ENCODE measurements around the gene KIAA0513. TPM values are rescaled to one million over a fixed set of nuclear protein-coding genes. Genes with fewer than 3 reads are reported as not detected.

The KIAA0513 gene
- total and polyA plus RNA-seq, 2 of the 13 experiments (the other 11 are each of a cell fraction or from before 2014, with no cell fraction given): 1.8 TPM

- TF ChIP-seq MBNL3 (CRISPR knock-in tag; conservative IDR thresholded peaks at IDR 0.05) (no peak; the same call in 1 of the 2 replicates), MYNN (CRISPR knock-in tag; IDR thresholded peaks at IDR 0.05; ENCODE audit: low read depth) (no peak), SPEN (CRISPR knock-in tag; IDR thresholded peaks at IDR 0.05; ENCODE audit: low read depth) (0 out of 2 replicates have a peak, but pooled peaks have one; percentile 45), ZNF296 (CRISPR knock-in tag; conservative IDR thresholded peaks at IDR 0.05) (peak; percentile 93), ZNF12 (CRISPR knock-in tag; IDR thresholded peaks at IDR 0.05) (no peak; the same call in 1 of the 2 replicates), U2AF1 (optimal IDR thresholded peaks at IDR 0.05; ENCODE audit: low read depth, low read length) (no peak), CREM (IDR thresholded peaks at IDR 0.05) (peak; percentile 11; the same call in 1 of the 2 replicates), CREM (CRISPR knock-in tag; IDR thresholded peaks at IDR 0.05) (no peak), U2AF2 (IDR thresholded peaks at IDR 0.05; ENCODE audit: low read depth, low read length) (peak; percentile 66; the same call in 1 of the 2 replicates), TCF7 (IDR thresholded peaks at IDR 0.05; ENCODE audit: low read depth) (no peak), PHB2 (IDR thresholded peaks at IDR 0.05; ENCODE audit: partially characterized antibody) (no peak), ZNF34 (CRISPR knock-in tag; IDR thresholded peaks at IDR 0.05; ENCODE audit: borderline replicate concordance) (no peak; the same call in none of the 2 replicates), HCFC1 (IDR thresholded peaks at IDR 0.05; ENCODE audit: low read depth, low read length) (no peak), CENPT (CRISPR knock-in tag; IDR thresholded peaks at IDR 0.05; ENCODE audit: low read depth) (no peak; the same call in 1 of the 2 replicates), POLR2AphosphoS2 (IDR thresholded peaks at IDR 0.05; ENCODE audit: low read depth, low read length) (no peak; the same call in 1 of the 2 replicates), POGK (CRISPR knock-in tag; conservative IDR thresholded peaks at IDR 0.05) (peak; percentile 74; the same call in 1 of the 2 replicates), ZSCAN12 (CRISPR knock-in tag; IDR thresholded peaks at IDR 0.05) (no peak), CAMTA2 (CRISPR knock-in tag; IDR thresholded peaks at IDR 0.05; ENCODE audit: borderline replicate concordance) (peak; percentile 16; the same call in 1 of the 2 replicates), AGO1 (IDR thresholded peaks at IDR 0.05; ENCODE audit: low read depth, low read length, poor library complexity, severe bottlenecking) (peak; percentile 35), FOXO1 (CRISPR knock-in tag; IDR thresholded peaks at IDR 0.05) (no peak; the same call in 1 of the 2 replicates)
- TF ChIP-seq, protein P1, sequence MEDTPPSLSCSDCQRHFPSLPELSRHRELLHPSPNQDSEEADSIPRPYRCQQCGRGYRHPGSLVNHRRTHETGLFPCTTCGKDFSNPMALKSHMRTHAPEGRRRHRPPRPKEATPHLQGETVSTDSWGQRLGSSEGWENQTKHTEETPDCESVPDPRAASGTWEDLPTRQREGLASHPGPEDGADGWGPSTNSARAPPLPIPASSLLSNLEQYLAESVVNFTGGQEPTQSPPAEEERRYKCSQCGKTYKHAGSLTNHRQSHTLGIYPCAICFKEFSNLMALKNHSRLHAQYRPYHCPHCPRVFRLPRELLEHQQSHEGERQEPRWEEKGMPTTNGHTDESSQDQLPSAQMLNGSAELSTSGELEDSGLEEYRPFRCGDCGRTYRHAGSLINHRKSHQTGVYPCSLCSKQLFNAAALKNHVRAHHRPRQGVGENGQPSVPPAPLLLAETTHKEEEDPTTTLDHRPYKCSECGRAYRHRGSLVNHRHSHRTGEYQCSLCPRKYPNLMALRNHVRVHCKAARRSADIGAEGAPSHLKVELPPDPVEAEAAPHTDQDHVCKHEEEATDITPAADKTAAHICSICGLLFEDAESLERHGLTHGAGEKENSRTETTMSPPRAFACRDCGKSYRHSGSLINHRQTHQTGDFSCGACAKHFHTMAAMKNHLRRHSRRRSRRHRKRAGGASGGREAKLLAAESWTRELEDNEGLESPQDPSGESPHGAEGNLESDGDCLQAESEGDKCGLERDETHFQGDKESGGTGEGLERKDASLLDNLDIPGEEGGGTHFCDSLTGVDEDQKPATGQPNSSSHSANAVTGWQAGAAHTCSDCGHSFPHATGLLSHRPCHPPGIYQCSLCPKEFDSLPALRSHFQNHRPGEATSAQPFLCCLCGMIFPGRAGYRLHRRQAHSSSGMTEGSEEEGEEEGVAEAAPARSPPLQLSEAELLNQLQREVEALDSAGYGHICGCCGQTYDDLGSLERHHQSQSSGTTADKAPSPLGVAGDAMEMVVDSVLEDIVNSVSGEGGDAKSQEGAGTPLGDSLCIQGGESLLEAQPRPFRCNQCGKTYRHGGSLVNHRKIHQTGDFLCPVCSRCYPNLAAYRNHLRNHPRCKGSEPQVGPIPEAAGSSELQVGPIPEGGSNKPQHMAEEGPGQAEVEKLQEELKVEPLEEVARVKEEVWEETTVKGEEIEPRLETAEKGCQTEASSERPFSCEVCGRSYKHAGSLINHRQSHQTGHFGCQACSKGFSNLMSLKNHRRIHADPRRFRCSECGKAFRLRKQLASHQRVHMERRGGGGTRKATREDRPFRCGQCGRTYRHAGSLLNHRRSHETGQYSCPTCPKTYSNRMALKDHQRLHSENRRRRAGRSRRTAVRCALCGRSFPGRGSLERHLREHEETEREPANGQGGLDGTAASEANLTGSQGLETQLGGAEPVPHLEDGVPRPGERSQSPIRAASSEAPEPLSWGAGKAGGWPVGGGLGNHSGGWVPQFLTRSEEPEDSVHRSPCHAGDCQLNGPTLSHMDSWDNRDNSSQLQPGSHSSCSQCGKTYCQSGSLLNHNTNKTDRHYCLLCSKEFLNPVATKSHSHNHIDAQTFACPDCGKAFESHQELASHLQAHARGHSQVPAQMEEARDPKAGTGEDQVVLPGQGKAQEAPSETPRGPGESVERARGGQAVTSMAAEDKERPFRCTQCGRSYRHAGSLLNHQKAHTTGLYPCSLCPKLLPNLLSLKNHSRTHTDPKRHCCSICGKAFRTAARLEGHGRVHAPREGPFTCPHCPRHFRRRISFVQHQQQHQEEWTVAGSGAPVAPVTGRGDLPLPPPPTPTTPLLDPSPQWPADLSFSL (CRISPR knock-in tag; IDR thresholded peaks at IDR 0.05): no peak
- TF ChIP-seq, protein P2, sequence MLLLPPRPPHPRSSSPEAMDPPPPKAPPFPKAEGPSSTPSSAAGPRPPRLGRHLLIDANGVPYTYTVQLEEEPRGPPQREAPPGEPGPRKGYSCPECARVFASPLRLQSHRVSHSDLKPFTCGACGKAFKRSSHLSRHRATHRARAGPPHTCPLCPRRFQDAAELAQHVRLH (CRISPR knock-in tag; IDR thresholded peaks at IDR 0.05; ENCODE audit: borderline replicate concordance, low read depth): peak; percentile 76
- TF ChIP-seq, protein P3, sequence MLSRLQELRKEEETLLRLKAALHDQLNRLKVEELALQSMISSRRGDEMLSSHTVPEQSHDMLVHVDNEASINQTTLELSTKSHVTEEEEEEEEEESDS (CRISPR knock-in tag; IDR thresholded peaks at IDR 0.05; ENCODE audit: borderline replicate concordance): peak; percentile 95
Observed at GRCh38 chr16:85136702-85137322, 109.2 kb downstream of the KIAA0513 start (continued).

All from HepG2 (cell line).